Occipital lobe (tissue), 2 donors: Measurements from ENCODE around the gene GALP. TPM values are rescaled to one million over a fixed set of nuclear protein-coding genes. Genes with fewer than 3 reads are reported as not detected.
"Not testable (repeated sequence)": the region's sequence is repeated elsewhere in the genome, so short reads cannot be mapped to it uniquely, and the experiment has no call there.

Experiments
- DNase-seq: peaks from one replicate; lab custom pipeline; 2025; lab: John Stamatoyannopoulos, UW
- total RNA-seq: library from RNA; depleted of rRNA; stranded (reverse); fragments of >200 nt; gene quantifications from one replicate; pipeline ENCODE4 v1.2.3, GENCODE V29; 2014

GALP gene
- total RNA-seq, result not detected

GRCh38 chr19:56175861-56176307, at the start of gene GALP:
TSS of gene GALP (plus strand) at chr19:56176008. CDS start at chr19:56177109, 1,101 bp downstream.
- DNase-seq, result not testable (repeated sequence)

- DNase-seq, result no peak
These were observed 48.6 kb upstream of the GALP start for GRCh38 chr19:56126983-56127780.

GRCh38 chr19:56130006-56130405, 45.8 kb upstream of the GALP start:
- no peak for DNase-seq

GRCh38 chr19:56131651-56132050, 44.2 kb upstream of the GALP start:
- DNase-seq, result no peak

GRCh38 chr19:56132316-56132822, 43.4 kb upstream of the GALP start:
- no peak for DNase-seq

GRCh38 chr19:56133858-56134653, 41.8 kb upstream of the GALP start:
- no peak for DNase-seq

- no peak for DNase-seq
These were observed 41.2 kb upstream of the GALP start for GRCh38 chr19:56134654-56134921.

GRCh38 chr19:56136362-56136761, 39.4 kb upstream of the GALP start:
- no peak for DNase-seq

- DNase-seq, result no peak
These were observed 38.4 kb upstream of the GALP start for GRCh38 chr19:56137405-56137804.

- DNase-seq, result no peak
These were observed 37.7 kb upstream of the GALP start for GRCh38 chr19:56138069-56138468.

GRCh38 chr19:56139847-56140582, 35.8 kb upstream of the GALP start:
- no peak for DNase-seq

- peak; percentile 100 for DNase-seq
These were observed 35.0 kb upstream of the GALP start, which contains the start of gene ZNF444 for GRCh38 chr19:56140583-56141416. TSS of gene ZNF444 (plus strand) at chr19:56141287. CDS start at chr19:56146912, 5,625 bp downstream.

- no peak for DNase-seq
These were observed 34.3 kb upstream of the GALP start for GRCh38 chr19:56141417-56141993.

GRCh38 chr19:56142087-56142787, 33.6 kb upstream of the GALP start:
- DNase-seq, result no peak

GRCh38 chr19:56142897-56143434, 32.8 kb upstream of the GALP start:
- no peak for DNase-seq

GRCh38 chr19:56144376-56144775, 31.4 kb upstream of the GALP start:
- DNase-seq, result no peak

GRCh38 chr19:56144831-56145230, 31.0 kb upstream of the GALP start:
- DNase-seq, result no peak

GRCh38 chr19:56145698-56146097, 30.1 kb upstream of the GALP start:
- DNase-seq, result no peak

GRCh38 chr19:56146904-56147303, 28.9 kb upstream of the GALP start:
- DNase-seq, result no peak

GRCh38 chr19:56147307-56147706, 28.5 kb upstream of the GALP start:
- no peak for DNase-seq
